Omental fat pad (tissue), 4 donors: Measurements from ENCODE around the gene MAP9. TPM values are rescaled to one million over a fixed set of nuclear protein-coding genes. Genes with fewer than 3 reads are reported as not detected.
"Not testable (repeated sequence)": the region's sequence is repeated elsewhere in the genome, so short reads cannot be mapped to it uniquely, and the experiment has no call there.

Experiments
- ATAC-seq: fragments of 150-250 bp; one replicate; pipeline ENCODE4 v1.9.1; 2016; ENCODE audit warnings: mild to moderate bottlenecking, moderate library complexity; ENCODE audit not compliant: low FRiP score
- DNase-seq: peaks from one replicate; pipeline ENCODE4 v3.0.0-alpha.2; 2019; ENCODE audit warnings: low spot score
- total RNA-seq, 4 donors: library from RNA; depleted of rRNA; stranded (reverse); fragments of >200 nt; gene quantifications; one replicate each; pipeline ENCODE4 v1.1.0, GENCODE V29; 2016
- TF ChIP-seq, protein P1 (sequence below), 3 donors: fragments of 450-650 bp; IDR thresholded peaks; one replicate each; pipeline ENCODE4 v1.5.1; 2016 to 2017; ENCODE audit warnings: antibody characterized with exemption in 3 of 3, mild to moderate bottlenecking in 3 of 3, moderate library complexity in 2 of 3

The MAP9 gene
- 1 to 10 TPM; 5.0 to 7.9 (median 6.4) TPM for total RNA-seq

DNA sequence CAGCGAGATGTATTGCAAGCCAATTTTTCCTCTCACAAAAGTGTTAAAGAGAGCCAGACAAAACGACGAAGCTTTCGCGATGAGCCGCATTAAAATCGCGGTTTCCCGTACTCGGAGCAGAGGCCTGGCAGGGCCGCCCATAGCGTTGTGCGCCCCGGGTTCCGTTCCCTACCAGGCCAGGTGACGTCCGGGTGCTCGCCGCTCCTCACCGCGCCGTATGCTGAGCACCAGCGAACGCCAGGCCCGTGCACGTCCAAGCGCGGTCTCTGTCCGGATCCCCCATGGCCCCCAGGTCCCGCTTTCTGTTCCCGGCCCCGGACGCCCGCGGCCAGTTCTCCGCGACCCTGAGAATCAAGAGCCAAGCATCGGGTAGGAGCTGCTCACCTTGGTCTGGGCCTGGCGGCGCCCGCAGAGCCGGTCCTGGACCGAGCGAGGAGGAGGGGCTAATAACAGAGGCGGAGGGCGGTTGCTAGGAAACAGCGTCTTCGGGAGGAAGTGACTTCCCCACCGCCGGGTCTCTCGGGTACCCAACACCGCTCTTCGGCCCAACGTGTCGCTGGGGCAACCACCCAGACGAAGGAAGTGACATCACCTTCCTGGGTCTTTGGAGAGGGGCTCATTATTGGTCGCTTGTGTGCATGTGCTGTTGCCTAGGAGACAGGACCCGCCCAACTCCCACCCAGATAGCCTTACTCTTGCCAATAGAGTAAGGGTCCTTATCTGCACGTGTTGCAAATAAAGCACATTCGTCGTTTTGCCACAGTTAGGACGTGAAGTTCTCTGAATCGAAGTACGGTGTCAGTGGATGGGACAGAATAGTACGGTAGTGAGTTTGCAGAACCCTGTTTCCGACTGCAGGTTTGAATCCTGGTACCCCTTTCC, at the start of gene MAP9:
TSS of gene MAP9 (minus strand) at position 579 of the 882 bp plus-strand sequence. CDS start 1,115 bp downstream, outside the sequence.
- ATAC-seq (peak; percentile 95), DNase-seq (peak; percentile 32)
- TF ChIP-seq, protein P1, sequence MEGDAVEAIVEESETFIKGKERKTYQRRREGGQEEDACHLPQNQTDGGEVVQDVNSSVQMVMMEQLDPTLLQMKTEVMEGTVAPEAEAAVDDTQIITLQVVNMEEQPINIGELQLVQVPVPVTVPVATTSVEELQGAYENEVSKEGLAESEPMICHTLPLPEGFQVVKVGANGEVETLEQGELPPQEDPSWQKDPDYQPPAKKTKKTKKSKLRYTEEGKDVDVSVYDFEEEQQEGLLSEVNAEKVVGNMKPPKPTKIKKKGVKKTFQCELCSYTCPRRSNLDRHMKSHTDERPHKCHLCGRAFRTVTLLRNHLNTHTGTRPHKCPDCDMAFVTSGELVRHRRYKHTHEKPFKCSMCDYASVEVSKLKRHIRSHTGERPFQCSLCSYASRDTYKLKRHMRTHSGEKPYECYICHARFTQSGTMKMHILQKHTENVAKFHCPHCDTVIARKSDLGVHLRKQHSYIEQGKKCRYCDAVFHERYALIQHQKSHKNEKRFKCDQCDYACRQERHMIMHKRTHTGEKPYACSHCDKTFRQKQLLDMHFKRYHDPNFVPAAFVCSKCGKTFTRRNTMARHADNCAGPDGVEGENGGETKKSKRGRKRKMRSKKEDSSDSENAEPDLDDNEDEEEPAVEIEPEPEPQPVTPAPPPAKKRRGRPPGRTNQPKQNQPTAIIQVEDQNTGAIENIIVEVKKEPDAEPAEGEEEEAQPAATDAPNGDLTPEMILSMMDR (IDR thresholded peaks at IDR 0.05), result no peak

DNA sequence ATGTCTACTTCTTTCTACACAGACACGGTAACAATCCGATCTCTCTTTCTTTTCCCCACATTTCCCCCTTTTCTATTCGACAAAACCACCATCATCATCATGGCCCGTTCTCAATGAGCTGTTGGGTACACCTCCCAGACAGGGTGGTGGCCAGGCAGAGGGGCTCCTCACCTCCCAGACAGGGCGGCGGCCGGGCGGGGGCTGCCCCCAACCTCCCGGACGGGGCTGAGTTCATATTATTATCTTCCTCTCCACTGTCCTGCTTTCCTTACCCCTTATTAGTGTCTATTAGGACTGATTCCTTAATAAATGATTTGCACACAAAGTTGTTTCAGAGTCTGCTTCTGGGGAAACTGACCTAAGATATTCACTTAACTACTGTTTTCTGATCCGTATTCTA, 48.0 kb upstream of the MAP9 start:
- not testable (repeated sequence) for ATAC-seq, DNase-seq

DNA sequence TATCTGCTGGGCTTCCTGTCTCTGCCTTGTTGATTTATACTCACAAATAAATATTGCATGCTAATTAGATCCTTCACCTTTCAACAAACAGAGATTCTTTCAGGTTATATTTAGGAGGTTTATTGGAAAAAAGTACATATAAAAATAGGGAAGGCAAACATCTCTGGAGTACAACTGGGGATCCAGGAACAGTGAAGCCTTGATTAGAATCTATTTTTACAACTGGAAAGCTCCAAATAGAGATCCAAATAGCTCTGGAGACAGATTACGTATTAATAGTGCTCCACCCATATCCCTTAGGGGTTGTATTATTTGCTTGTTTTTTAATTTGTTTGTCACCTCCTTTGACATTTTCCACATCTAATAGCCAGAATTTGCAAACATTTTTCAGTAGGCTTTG, 46.9 kb upstream of the MAP9 start:
- ATAC-seq (no peak), DNase-seq (no peak)
- TF ChIP-seq, protein P1 (IDR thresholded peaks at IDR 0.05), result no peak

DNA sequence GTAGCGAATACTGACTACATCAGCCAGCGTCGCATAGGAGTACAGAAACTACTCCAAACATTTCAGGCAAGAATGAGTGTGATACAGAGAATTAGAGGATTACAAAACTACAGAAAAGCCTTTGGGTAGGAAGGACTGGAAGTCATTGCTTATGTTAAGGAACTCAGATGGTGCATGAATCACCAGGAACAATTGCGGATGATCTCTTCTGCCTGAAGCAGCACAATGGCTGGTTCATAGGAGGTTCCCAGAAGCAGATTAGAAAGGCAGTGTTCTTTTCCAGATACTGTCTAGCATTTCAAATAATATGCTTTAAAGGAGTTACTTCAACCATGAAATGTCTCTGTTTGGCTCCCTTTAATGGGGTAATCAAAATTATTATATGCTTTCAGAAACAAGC, 42.5 kb upstream of the MAP9 start:
- DNase-seq (no peak), ATAC-seq (no peak)
- TF ChIP-seq, protein P1 (IDR thresholded peaks at IDR 0.05), result no peak

DNA sequence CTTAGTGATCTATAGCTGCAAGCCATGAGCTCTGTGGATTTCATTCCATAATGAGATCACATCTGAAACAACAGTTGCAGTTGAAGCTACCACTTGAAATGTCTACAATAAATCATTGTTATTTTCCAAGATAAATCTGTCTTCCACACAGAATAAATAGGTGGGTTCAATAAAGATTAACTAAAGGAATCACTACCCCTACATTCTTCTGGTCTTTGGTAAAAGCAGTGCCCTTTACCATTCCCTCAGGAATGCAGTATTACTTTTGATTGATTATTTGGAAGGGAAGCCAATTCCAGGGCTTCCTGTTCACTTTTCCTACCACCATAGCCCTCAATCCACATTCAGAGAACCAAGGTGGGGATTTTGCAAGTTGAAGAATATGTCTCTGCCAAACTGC, 38.9 kb upstream of the MAP9 start:
- TF ChIP-seq, protein P1 (IDR thresholded peaks at IDR 0.05), result no peak
- DNase-seq (no peak), ATAC-seq (no peak)

DNA sequence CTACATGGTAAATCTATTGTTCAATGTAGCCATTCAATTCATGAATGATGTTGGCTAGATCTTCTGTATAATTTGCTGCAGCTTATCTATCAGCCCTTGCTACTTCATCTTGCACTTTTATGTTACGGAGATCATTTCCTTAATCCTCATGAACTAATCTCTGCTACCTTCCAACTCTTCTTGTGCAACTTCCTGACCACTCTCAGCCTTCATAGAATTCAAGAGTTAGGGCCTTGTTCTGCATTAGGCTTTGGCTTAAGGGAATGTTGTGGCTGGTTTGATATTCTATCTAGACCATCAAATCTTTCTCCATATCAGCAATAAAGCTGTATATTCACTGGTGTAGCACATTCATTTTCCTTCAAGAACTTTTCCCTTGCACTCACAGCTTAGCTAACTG, 36.7 kb upstream of the MAP9 start:
- ATAC-seq (no peak), DNase-seq (no peak)
- TF ChIP-seq, protein P1 (IDR thresholded peaks at IDR 0.05), result no peak

DNA sequence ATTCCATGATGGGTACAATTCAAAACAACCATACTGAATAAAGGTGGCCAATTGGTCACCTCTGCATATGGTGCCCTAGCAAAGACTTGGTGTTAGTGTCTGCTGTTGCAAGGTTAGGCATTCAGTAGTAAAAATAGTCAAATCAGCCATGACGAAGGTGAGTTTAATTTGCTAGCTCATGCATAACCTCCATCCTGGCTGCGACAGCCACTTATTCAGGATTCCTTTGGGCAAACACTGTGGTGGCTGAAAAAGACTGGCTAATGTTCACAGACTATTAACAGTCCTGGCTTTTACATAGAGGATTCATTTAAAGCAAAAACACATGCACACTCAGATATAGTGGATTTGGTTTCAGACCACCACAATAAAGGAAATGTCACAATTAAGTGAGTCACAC, 34.8 kb upstream of the MAP9 start:
- TF ChIP-seq, protein P1 (IDR thresholded peaks at IDR 0.05), result no peak
- ATAC-seq, result no peak
- no peak for DNase-seq
